Uterus (tissue), 2 donors: ENCODE results near the gene ADAMTS15.

Experiments used
- POLR2A ChIP-seq, 2 donors: fragments of 450-650 bp; IDR thresholded peaks; one replicate each; pipeline ENCODE4 v1.6.1; 2016; ENCODE audit warnings: antibody characterized with exemption in 2 of 2, mild to moderate bottlenecking in 1 of 2, moderate library complexity in 1 of 2
- TF ChIP-seq, protein P1 (sequence below), 4 experiments: fragments of 200-600 bp in 2 of 4; fragments of 450-650 bp in 2 of 4; sonication (generic) in 2 of 4; IDR thresholded peaks; one replicate each; pipeline ENCODE4 v1.5.1; 2016 to 2019; ENCODE audit warnings: antibody characterized with exemption in 4 of 4, mild to moderate bottlenecking in 2 of 4, moderate library complexity in 1 of 4

- TF ChIP-seq, protein P1, sequence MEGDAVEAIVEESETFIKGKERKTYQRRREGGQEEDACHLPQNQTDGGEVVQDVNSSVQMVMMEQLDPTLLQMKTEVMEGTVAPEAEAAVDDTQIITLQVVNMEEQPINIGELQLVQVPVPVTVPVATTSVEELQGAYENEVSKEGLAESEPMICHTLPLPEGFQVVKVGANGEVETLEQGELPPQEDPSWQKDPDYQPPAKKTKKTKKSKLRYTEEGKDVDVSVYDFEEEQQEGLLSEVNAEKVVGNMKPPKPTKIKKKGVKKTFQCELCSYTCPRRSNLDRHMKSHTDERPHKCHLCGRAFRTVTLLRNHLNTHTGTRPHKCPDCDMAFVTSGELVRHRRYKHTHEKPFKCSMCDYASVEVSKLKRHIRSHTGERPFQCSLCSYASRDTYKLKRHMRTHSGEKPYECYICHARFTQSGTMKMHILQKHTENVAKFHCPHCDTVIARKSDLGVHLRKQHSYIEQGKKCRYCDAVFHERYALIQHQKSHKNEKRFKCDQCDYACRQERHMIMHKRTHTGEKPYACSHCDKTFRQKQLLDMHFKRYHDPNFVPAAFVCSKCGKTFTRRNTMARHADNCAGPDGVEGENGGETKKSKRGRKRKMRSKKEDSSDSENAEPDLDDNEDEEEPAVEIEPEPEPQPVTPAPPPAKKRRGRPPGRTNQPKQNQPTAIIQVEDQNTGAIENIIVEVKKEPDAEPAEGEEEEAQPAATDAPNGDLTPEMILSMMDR (IDR thresholded peaks at IDR 0.05), result no peak
- no peak for TF ChIP-seq POLR2A (IDR thresholded peaks at IDR 0.05)
Observed at GRCh38 chr11:130408401-130408890, 40.0 kb upstream of the ADAMTS15 start.
